CD14-positive monocyte (primary cell): ENCODE results near the gene HK3. TPM values are rescaled to one million over a fixed set of nuclear protein-coding genes. Genes with fewer than 3 reads are reported as not detected.

ENCODE experiments used
- DNase-seq, 3 donors: peaks; one replicate each; pipeline ENCODE4 v3.0.0-alpha.2; 2011 to 2022
- H2AFZ ChIP-seq: 2 replicates; pipeline ENCODE4 v1.6.0; 2012; ENCODE audit warnings: mild to moderate bottlenecking, low read depth, low read length, inconsistent platforms; ENCODE audit not compliant: insufficient read depth, poor library complexity, severe bottlenecking
- H3K27ac ChIP-seq, 2 donors: 1 replicate in 1 of 2; 2 replicates in 1 of 2; pipeline ENCODE4 v1.5.1; 2012 to 2013; ENCODE audit warnings: low read length in 2 of 2, control low read depth in 1 of 2, inconsistent platforms in 1 of 2, low read depth in 1 of 2, mild to moderate bottlenecking in 1 of 2
- H3K27me3 ChIP-seq, 2 donors: one replicate each; pipeline versions ENCODE4 v1.6.0 to v1.6.1; 2011 to 2013; ENCODE audit warnings: low read length in 2 of 2; ENCODE audit not compliant: control insufficient read depth in 2 of 2, insufficient read depth in 2 of 2
- H3K36me3 ChIP-seq, 2 donors: replicated peaks in 1 of 2; 1 replicate in 1 of 2; 2 replicates in 1 of 2; pipeline versions ENCODE4 v1.5.1 to v1.6.1; 2012 to 2013; ENCODE audit warnings: low read length in 2 of 2, control low read depth in 1 of 2, inconsistent platforms in 1 of 2, mild to moderate bottlenecking in 1 of 2; ENCODE audit not compliant: insufficient read depth in 2 of 2, control insufficient read depth in 1 of 2
- H3K4me1 ChIP-seq, 2 donors: 1 replicate in 1 of 2; 2 replicates in 1 of 2; pipeline versions ENCODE4 v1.5.1 to v1.6.1; 2012 to 2013; ENCODE audit warnings: low read length in 2 of 2, control low read depth in 1 of 2, inconsistent platforms in 1 of 2, mild to moderate bottlenecking in 1 of 2, moderate library complexity in 1 of 2; ENCODE audit not compliant: insufficient read depth in 2 of 2, control insufficient read depth in 1 of 2
- H3K4me2 ChIP-seq: replicated peaks from 2 replicates; pipeline ENCODE3; 2012; ENCODE audit warnings: low read length, moderate library complexity, mild to moderate bottlenecking; ENCODE audit not compliant: poor library complexity, severe bottlenecking; ENCODE audit errors: extremely low read depth
- H3K4me3 ChIP-seq, 3 experiments: fragments of 200-600 bp in 1 of 3; sonication (generic) in 1 of 3; replicated peaks in 1 of 3; 1 replicate in 2 of 3; 2 replicates in 1 of 3; pipeline ENCODE4 v1.5.1; 2011 to 2013; ENCODE audit warnings: low read length in 3 of 3, mild to moderate bottlenecking in 3 of 3, control low read depth in 2 of 3, low read depth in 2 of 3, inconsistent platforms in 1 of 3, moderate library complexity in 1 of 3
- H3K79me2 ChIP-seq: 2 replicates; pipeline ENCODE4 v1.6.0; 2012; ENCODE audit warnings: mild to moderate bottlenecking, control low read depth, inconsistent platforms, low read length, moderate library complexity; ENCODE audit not compliant: insufficient read depth
- H3K9ac ChIP-seq: 2 replicates; pipeline ENCODE4 v1.6.0; 2017; ENCODE audit warnings: low read length, mild to moderate bottlenecking; ENCODE audit not compliant: insufficient read depth, poor library complexity, severe bottlenecking
- H3K9me3 ChIP-seq, 2 donors: replicated peaks in 1 of 2; 1 replicate in 1 of 2; 2 replicates in 1 of 2; pipeline versions ENCODE4 v1.5.1 to v1.6.1; 2012 to 2013; ENCODE audit warnings: low read length in 2 of 2, control low read depth in 1 of 2; ENCODE audit not compliant: control insufficient read depth in 1 of 2, insufficient read depth in 1 of 2
- H4K20me1 ChIP-seq: 2 replicates; pipeline ENCODE4 v1.6.0; 2012; ENCODE audit warnings: mild to moderate bottlenecking, low read length, control low read depth, moderate library complexity; ENCODE audit not compliant: insufficient read depth
- H3K27ac Mint-ChIP-seq, 7 donors: one replicate each; pipeline ENCODE4 v1.8.0; 2020; ENCODE audit warnings: mild to moderate bottlenecking in 7 of 7, mixed read lengths in 7 of 7, moderate library complexity in 6 of 7, inconsistent platforms in 2 of 7
- H3K27me3 Mint-ChIP-seq, 3 donors: one replicate each; pipeline ENCODE4 v1.8.0; 2021 to 2022; ENCODE audit warnings: low read depth in 3 of 3, mild to moderate bottlenecking in 3 of 3, mixed read lengths in 3 of 3, moderate library complexity in 3 of 3, inconsistent platforms in 1 of 3
- H3K36me3 Mint-ChIP-seq, 2 donors: one replicate each; pipeline ENCODE4 v1.8.0; 2020; ENCODE audit warnings: mixed read lengths in 2 of 2, inconsistent platforms in 1 of 2, mild to moderate bottlenecking in 1 of 2
- H3K4me1 Mint-ChIP-seq: one replicate; pipeline ENCODE4 v1.8.0; 2020; ENCODE audit warnings: mild to moderate bottlenecking, mixed read lengths
- H3K4me3 Mint-ChIP-seq, 2 donors: one replicate each; pipeline ENCODE4 v1.8.0; 2020; ENCODE audit warnings: mild to moderate bottlenecking in 2 of 2, mixed read lengths in 2 of 2, moderate library complexity in 1 of 2
- H3K9me3 Mint-ChIP-seq, 7 donors: one replicate each; pipeline ENCODE4 v1.8.0; 2020 to 2022; ENCODE audit warnings: mixed read lengths in 7 of 7, mild to moderate bottlenecking in 6 of 7, moderate library complexity in 6 of 7, inconsistent platforms in 2 of 7
- WGBS: methylation state at CpG from one replicate; pipeline ENCODE4 v1.1.5; 2013; ENCODE audit warnings: missing lambda C conversion rate; ENCODE audit not compliant: insufficient coverage; 5-methylcytosine and 5-hydroxymethylcytosine counted together
- intact Hi-C, 2 donors: fragments of 100-400 bp; cut with micrococcal nuclease; formaldehyde crosslinking; loops; one replicate each; pipeline versions ENCODE4 v1.15.0 to v1.15.1; 2023
- polyA plus RNA-seq, 3 donors: library from polyadenylated mRNA; depleted of rRNA in 1 of 3; unstranded in 2 of 3; stranded (reverse) in 1 of 3; fragments of 300-500 nt in 2 of 3; fragments of >200 nt in 1 of 3; fragmentation: Illumina TruSeq in 2 of 3; gene quantifications; 1 replicate in 2 of 3; 2 replicates in 1 of 3; pipeline ENCODE4 v1.2.3, GENCODE V29; 2012 to 2021
- TF ChIP-seq, protein P1 (sequence below): fragments of 200-600 bp; IDR thresholded peaks from one replicate; pipeline ENCODE4 v1.8.0; 2022; ENCODE audit warnings: antibody characterized with exemption, mild to moderate bottlenecking

The HK3 gene
- polyA plus RNA-seq, 3 donors = 174 to 988 (median 204) TPM

DNA sequence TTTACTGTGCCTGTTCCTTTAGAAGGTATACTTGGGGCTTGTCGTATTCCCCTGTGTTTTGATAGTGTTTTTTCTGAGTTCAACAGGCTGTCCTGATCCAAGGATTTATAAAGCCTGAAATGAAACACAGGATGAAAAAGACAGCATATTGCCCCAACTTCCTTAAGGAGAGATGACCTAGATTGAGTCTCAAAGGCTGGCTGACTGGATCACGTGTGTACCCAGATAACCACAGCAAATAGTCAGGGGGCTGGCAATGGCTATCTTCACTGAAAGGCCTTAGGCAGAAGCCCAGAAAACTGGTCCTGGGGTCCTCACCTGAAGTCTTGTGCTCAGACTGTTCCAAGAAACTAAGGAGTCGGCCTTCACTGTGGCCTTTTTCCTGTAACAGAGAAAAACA lies 7.7 kb upstream of the HK3 start:
- no peak for DNase-seq
- Histone ChIP-seq H3K36me3 (peaks cover 47 to 50% of the 10 kb centered on the region in 2 donors), H2AFZ (no peak overlapping the region), H4K20me1 (no peaks in the 10 kb centered on the region), H3K27ac (no peak overlapping the region), H3K79me2 (peaks cover 6% of the 10 kb centered on the region), H3K27me3 (no peaks in the 10 kb centered on the region), H3K9ac (no peak overlapping the region), H3K4me3 (no peak overlapping the region), H3K9me3 (no peaks in the 10 kb centered on the region), H3K4me1 (peaks cover 47 to 55% of the 10 kb centered on the region in 2 donors), H3K4me2 (no peak overlapping the region)
- Mint-ChIP-seq H3K36me3 (peaks cover 49 to 71% of the 10 kb centered on the region in 2 donors), H3K27ac (no peak overlapping the region), H3K27me3 (no peaks in the 10 kb centered on the region), H3K4me3 (no peak overlapping the region), H3K9me3 (no peaks in the 10 kb centered on the region), H3K4me1 (peaks cover 55% of the 10 kb centered on the region)
- TF ChIP-seq, protein P1, sequence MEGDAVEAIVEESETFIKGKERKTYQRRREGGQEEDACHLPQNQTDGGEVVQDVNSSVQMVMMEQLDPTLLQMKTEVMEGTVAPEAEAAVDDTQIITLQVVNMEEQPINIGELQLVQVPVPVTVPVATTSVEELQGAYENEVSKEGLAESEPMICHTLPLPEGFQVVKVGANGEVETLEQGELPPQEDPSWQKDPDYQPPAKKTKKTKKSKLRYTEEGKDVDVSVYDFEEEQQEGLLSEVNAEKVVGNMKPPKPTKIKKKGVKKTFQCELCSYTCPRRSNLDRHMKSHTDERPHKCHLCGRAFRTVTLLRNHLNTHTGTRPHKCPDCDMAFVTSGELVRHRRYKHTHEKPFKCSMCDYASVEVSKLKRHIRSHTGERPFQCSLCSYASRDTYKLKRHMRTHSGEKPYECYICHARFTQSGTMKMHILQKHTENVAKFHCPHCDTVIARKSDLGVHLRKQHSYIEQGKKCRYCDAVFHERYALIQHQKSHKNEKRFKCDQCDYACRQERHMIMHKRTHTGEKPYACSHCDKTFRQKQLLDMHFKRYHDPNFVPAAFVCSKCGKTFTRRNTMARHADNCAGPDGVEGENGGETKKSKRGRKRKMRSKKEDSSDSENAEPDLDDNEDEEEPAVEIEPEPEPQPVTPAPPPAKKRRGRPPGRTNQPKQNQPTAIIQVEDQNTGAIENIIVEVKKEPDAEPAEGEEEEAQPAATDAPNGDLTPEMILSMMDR = no peak
- 90% methylated on average over 2 of the region's 3 CpGs for WGBS
- intact Hi-C loops = no loop called here

DNA sequence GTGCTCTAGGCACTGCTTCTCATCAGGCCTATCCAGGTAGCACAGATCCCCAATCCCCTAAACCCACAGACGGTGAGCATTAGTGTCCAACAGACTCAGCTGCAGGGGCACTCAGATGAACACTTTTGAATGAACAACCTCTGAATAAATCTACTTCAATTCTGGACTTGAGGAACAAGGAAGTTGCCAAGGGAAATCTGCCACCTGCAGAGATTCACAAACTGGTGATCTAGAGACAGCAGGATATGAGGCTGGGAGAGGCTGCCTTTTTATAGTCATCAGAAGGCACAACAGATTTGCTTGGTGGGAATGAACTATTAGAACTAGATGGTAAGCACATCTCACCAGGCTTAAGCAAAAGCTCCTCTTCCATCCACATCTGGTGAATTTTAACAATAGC lies 7.0 kb upstream of the HK3 start:
- Histone ChIP-seq H3K79me2 (peaks cover 7% of the 10 kb centered on the region), H3K27me3 (no peaks in the 10 kb centered on the region), H3K9me3 (no peaks in the 10 kb centered on the region), H3K4me1 (peaks cover 53 to 61% of the 10 kb centered on the region in 2 donors), H4K20me1 (no peaks in the 10 kb centered on the region), H3K36me3 (peaks cover 44 to 46% of the 10 kb centered on the region in 2 donors), H2AFZ (no peak overlapping the region), H3K9ac (no peak overlapping the region), H3K4me2 (no peak overlapping the region), H3K4me3 (no peak overlapping the region), H3K27ac (no peak overlapping the region)
- no peaks in the 10 kb centered on the region for H3K27me3 Mint-ChIP-seq
- intact Hi-C loops = no loop called here
- peak overlapping the region in 2 of 7 donors; percentile 16 to 44 for H3K27ac Mint-ChIP-seq
- H3K36me3 Mint-ChIP-seq = peaks cover 47 to 70% of the 10 kb centered on the region in 2 donors
- WGBS = no CpG with 5 or more reads among the region's 1 CpG
- H3K9me3 Mint-ChIP-seq = no peaks in the 10 kb centered on the region
- H3K4me3 Mint-ChIP-seq = no peak overlapping the region
- no peak for DNase-seq
- peaks cover 62% of the 10 kb centered on the region for H3K4me1 Mint-ChIP-seq
- TF ChIP-seq, protein P1 = no peak
